Large intestine (tissue), 3 donors: ENCODE measurements around the gene KIF21B. TPM values are rescaled to one million over a fixed set of nuclear protein-coding genes. Genes with fewer than 3 reads are reported as not detected.

Source experiments
- DNase-seq, 2 donors: peaks; one replicate each; pipeline versions ENCODE4 v3.0.0 to v3.0.0-alpha.2; 2013
- H3K27ac ChIP-seq: one replicate; pipeline ENCODE4 v1.5.1; 2013; ENCODE audit warnings: low read length
- H3K27me3 ChIP-seq: 2 replicates; pipeline ENCODE4 v1.6.1; 2013; ENCODE audit warnings: low read length; ENCODE audit not compliant: control insufficient read depth, insufficient read depth
- H3K36me3 ChIP-seq: 2 replicates; pipeline ENCODE4 v1.6.1; 2013; ENCODE audit warnings: low read length; ENCODE audit not compliant: control insufficient read depth, insufficient read depth
- H3K4me1 ChIP-seq: one replicate; pipeline ENCODE4 v1.6.1; 2013; ENCODE audit warnings: low read length; ENCODE audit not compliant: control insufficient read depth, insufficient read depth
- H3K4me3 ChIP-seq: one replicate; pipeline ENCODE4 v1.5.1; 2013; ENCODE audit warnings: low read length
- H3K9me3 ChIP-seq: one replicate; pipeline ENCODE4 v1.6.1; 2013; ENCODE audit warnings: mild to moderate bottlenecking, low read depth, low read length, moderate library complexity; ENCODE audit not compliant: control insufficient read depth
- WGBS: methylation state at CpG from one replicate; pipeline ENCODE4 v1.1.5; 2013; ENCODE audit warnings: low lambda C conversion rate; ENCODE audit not compliant: insufficient coverage; 5-methylcytosine and 5-hydroxymethylcytosine counted together
- polyA plus RNA-seq: library from polyadenylated mRNA; unstranded; fragments of 120-200 nt; gene quantifications from one replicate; pipeline ENCODE4 v1.2.1, GENCODE V29; 2013

Gene KIF21B
- polyA plus RNA-seq, 1 donor, result 1.5 TPM

GRCh38 chr1:201026836-201027235 lies 3.3 kb upstream of the KIF21B start:
- H3K9me3 ChIP-seq, result no peaks in the 10 kb centered on the region
- no peak overlapping the region for H3K27ac ChIP-seq
- H3K36me3 ChIP-seq, result no peaks in the 10 kb centered on the region
- H3K4me3 ChIP-seq, result no peak overlapping the region
- DNase-seq, result no peak
- peaks cover 20% of the 10 kb centered on the region for H3K27me3 ChIP-seq
- H3K4me1 ChIP-seq, result peaks cover 9% of the 10 kb centered on the region
- 83% methylated on average over 1 of the region's 3 CpGs for WGBS

- Histone ChIP-seq H3K36me3 (no peaks in the 10 kb centered on the region), H3K9me3 (no peaks in the 10 kb centered on the region), H3K4me1 (peaks cover 9% of the 10 kb centered on the region), H3K27ac (no peak overlapping the region), H3K4me3 (no peak overlapping the region), H3K27me3 (peaks cover 23% of the 10 kb centered on the region)
- WGBS, result no CpG with 5 or more reads among the region's 3 CpGs
- DNase-seq, result no peak
These were observed 2.7 kb upstream of the KIF21B start for GRCh38 chr1:201026234-201026633.

- WGBS, result no CpG with 5 or more reads among the region's 7 CpGs
- Histone ChIP-seq H3K9me3 (no peaks in the 10 kb centered on the region), H3K36me3 (no peaks in the 10 kb centered on the region), H3K27ac (no peak overlapping the region), H3K27me3 (peaks cover 23% of the 10 kb centered on the region), H3K4me1 (peaks cover 12% of the 10 kb centered on the region), H3K4me3 (no peak overlapping the region)
- no peak for DNase-seq
These were observed 2.1 kb upstream of the KIF21B start for GRCh38 chr1:201025571-201026002.

- Histone ChIP-seq H3K4me3 (no peak overlapping the region), H3K4me1 (peaks cover 22% of the 10 kb centered on the region), H3K9me3 (no peaks in the 10 kb centered on the region), H3K27me3 (peaks cover 23% of the 10 kb centered on the region), H3K36me3 (no peaks in the 10 kb centered on the region), H3K27ac (no peak overlapping the region)
- no CpG with 5 or more reads among the region's 2 CpGs for WGBS
- no peak for DNase-seq
These were observed 1.1 kb upstream of the KIF21B start for GRCh38 chr1:201024625-201024998.

GRCh38 chr1:201023920-201024624 lies 558 bp upstream of the KIF21B start:
- DNase-seq, result no peak
- peaks cover 23% of the 10 kb centered on the region for H3K27me3 ChIP-seq
- H3K36me3 ChIP-seq, result no peaks in the 10 kb centered on the region
- H3K27ac ChIP-seq, result no peak overlapping the region
- WGBS, result no CpG with 5 or more reads among the region's 17 CpGs
- peaks cover 27% of the 10 kb centered on the region for H3K4me1 ChIP-seq
- H3K4me3 ChIP-seq, result no peak overlapping the region
- H3K9me3 ChIP-seq, result no peaks in the 10 kb centered on the region

- H3K27ac ChIP-seq, result no peak overlapping the region
- peaks cover 27% of the 10 kb centered on the region for H3K4me1 ChIP-seq
- DNase-seq, result no peak
- H3K36me3 ChIP-seq, result no peaks in the 10 kb centered on the region
- H3K27me3 ChIP-seq, result peaks cover 23% of the 10 kb centered on the region
- H3K9me3 ChIP-seq, result no peaks in the 10 kb centered on the region
- peak overlapping the region; percentile 30 for H3K4me3 ChIP-seq
- no CpG with 5 or more reads among the region's 56 CpGs for WGBS
These were observed 546 bp downstream of the KIF21B start for GRCh38 chr1:201022820-201023516.

GRCh38 chr1:201022493-201022819 lies 1.1 kb downstream of the KIF21B start:
- H3K27ac ChIP-seq, result no peak overlapping the region
- peaks cover 27% of the 10 kb centered on the region for H3K4me1 ChIP-seq

GRCh38 chr1:201021630-201022492 lies 1.7 kb downstream of the KIF21B start:
- 100% methylated on average over 1 of the region's 7 CpGs for WGBS
- DNase-seq, result no peak
- H3K27ac ChIP-seq, result no peak overlapping the region
- no peak overlapping the region for H3K4me3 ChIP-seq
- H3K4me1 ChIP-seq, result peaks cover 27% of the 10 kb centered on the region
- no peaks in the 10 kb centered on the region for H3K9me3 ChIP-seq
- no peaks in the 10 kb centered on the region for H3K36me3 ChIP-seq
- peaks cover 23% of the 10 kb centered on the region for H3K27me3 ChIP-seq

More at GRCh38 chr1:201022493-201022819, 1.1 kb downstream of the KIF21B start:
- DNase-seq, result no peak
- no peak overlapping the region for H3K4me3 ChIP-seq
- no CpG with 5 or more reads among the region's 2 CpGs for WGBS
- no peaks in the 10 kb centered on the region for H3K36me3 ChIP-seq
- peaks cover 23% of the 10 kb centered on the region for H3K27me3 ChIP-seq
- no peaks in the 10 kb centered on the region for H3K9me3 ChIP-seq

GRCh38 chr1:201020721-201021629 lies 2.5 kb downstream of the KIF21B start:
- no peak overlapping the region for H3K4me3 ChIP-seq
- WGBS, result no CpG with 5 or more reads among the region's 11 CpGs
- no peak for DNase-seq
- no peaks in the 10 kb centered on the region for H3K9me3 ChIP-seq
- H3K27ac ChIP-seq, result peak overlapping the region; percentile 8
- H3K4me1 ChIP-seq, result peaks cover 29% of the 10 kb centered on the region
- no peaks in the 10 kb centered on the region for H3K36me3 ChIP-seq
- H3K27me3 ChIP-seq, result peaks cover 23% of the 10 kb centered on the region
